NCI-H748 treated with DMSO at 0.1 percent for 48 hours (cell line): Measurements from ENCODE around the gene CLEC10A.
"Not testable (repeated sequence)": the region's sequence is repeated elsewhere in the genome, so short reads cannot be mapped to it uniquely, and the experiment has no call there.

Experiments
- DNase-seq: peaks from one replicate; lab custom pipeline; 2025; lab: John Stamatoyannopoulos, UW

CLEC10A gene

DNA sequence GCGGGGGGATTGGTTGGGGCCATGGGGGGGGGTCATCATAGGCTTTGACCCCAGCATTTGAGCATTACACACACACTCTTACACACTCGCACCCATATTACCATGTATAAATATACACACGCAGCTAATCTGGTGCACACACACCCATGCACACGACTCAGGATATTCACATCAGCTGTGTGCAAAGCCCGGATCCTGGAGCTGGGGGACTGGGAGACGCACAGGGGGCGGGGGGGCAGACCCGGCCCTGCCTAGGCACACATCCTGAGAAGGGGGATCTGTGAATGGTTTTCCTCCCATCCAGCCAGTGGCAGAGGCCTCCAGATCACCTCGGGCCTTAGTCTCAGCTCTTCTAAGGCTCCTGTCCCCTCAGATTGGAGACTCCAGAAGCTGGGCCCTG is 28.9 kb upstream of the CLEC10A start:
- DNase-seq: no peak

DNA sequence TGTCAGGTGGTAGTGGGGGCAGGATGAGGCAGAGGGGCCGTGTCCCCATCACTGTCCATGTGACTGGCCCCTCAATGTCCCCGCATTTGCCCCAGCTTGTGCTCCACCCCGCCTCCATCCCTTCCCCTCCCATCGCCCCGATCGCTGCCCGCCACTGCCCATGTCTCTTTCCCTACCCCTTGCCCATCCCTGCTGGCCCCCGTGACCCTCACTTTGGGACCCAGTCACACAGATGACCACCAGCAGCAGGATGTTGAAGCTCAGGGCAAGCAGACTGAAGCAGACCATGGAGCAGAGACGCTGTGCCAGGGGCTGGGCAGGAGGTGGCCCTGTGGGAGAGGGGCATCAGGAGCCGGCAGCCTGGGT is 28.5 kb upstream of the CLEC10A start:
- DNase-seq: no peak

DNA sequence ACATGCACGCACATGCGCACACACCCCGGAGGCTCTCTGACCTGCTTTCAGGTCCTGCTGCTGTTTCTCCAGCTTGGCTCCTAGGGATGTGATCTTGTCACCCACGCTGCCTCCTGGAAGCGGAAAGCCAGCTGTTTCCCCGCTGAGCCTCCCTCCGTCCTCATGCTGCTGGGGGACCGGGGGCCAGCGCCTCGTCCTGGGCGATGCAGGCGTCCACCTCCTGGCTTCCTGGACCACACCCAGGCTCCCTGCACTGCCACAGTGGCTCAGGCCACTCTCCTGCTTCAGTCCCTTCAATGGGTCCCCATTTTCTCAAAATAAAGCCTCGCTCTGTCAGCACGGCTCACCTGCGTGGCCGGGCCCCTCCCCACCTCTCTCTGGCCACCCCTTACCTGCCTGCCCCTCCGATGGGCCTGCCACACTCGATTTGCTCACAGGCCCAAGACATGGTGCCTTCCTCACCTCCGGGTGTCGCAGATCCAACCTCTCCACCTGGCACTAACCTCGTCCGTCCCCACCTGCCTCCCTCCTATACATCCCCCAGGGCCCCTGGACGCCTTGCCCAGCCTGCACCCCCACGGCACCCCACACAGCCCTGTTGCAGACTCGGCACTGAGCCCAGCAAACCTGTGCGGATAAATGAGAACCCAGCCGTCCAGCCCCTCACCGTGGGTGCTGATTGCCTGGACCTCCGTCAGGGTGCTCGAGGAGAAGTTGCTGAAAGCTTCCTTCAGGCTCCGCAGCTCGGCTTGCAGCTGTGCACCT is 27.9 kb upstream of the CLEC10A start:
- no peak for DNase-seq

DNA sequence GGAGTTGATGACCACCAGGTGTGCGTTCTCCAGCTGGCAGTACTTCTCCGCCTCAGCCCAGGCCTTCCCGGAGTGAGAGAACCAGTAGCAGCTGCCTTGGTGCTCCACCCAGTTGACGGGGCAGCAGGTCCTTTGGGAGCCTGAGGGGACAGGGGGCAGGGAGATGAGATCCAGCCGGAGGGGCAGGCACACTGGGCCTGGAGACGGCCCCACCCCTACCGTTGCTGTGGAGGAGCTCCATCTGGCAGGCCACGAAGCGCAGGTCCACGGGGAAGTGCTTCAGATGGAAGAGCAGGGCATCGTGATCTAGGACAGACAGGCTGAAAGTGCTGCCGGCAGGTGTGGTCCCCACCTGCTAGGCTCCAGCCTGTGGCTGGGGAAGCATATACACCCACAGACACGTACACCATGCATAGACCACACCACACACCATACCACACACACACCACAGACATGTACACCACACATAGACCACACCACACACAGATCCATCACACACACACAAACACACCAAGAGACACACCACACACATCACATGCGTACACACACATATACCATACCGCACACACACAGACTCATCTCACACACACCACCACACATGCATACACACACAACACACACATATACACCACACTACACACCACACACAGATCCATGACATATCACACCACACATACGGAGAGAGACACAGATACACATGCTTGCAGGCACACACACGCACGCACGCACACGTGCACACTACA is 27.1 kb upstream of the CLEC10A start:
- DNase-seq: peak; percentile 42

DNA sequence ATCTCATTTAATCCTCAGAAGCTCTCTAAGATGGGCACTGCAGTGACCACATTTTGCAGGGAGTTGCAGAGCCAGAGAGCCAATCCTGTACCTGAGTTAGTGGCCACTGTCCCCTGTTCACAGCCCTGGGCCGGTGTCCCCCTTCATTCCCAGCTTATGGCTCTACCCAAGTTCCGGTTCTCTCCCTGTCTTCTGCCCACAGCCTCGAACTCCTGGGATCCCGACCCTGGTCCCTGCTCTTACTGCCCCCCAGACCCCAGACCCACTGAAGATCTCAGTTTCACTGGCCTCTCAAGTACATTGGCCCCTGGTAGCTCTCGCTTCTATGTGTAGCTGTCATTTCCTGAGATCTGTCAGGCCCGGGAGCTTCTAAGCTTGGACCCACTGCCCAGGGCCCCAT is 22.4 kb upstream of the CLEC10A start:
- no peak for DNase-seq

DNA sequence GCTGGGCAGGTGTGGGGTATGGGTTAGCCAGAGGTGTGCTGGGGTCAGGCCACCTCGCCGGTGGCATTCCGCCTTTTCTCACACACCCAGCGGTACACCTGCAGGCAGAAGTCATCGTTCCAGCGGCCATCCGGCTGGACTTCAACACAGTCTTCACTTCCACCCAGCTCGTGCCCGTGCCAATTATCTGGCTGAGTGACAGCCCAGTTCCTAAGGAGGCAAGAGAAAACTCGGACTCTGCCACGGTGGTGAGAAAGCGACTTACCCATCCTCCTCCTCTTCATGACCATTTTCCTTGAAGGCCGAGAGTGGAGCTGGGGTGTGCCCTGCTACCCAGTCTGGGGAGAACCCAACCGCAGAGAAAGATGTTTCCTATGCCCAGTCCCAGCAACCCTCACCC is 21.5 kb upstream of the CLEC10A start:
- no peak for DNase-seq

DNA sequence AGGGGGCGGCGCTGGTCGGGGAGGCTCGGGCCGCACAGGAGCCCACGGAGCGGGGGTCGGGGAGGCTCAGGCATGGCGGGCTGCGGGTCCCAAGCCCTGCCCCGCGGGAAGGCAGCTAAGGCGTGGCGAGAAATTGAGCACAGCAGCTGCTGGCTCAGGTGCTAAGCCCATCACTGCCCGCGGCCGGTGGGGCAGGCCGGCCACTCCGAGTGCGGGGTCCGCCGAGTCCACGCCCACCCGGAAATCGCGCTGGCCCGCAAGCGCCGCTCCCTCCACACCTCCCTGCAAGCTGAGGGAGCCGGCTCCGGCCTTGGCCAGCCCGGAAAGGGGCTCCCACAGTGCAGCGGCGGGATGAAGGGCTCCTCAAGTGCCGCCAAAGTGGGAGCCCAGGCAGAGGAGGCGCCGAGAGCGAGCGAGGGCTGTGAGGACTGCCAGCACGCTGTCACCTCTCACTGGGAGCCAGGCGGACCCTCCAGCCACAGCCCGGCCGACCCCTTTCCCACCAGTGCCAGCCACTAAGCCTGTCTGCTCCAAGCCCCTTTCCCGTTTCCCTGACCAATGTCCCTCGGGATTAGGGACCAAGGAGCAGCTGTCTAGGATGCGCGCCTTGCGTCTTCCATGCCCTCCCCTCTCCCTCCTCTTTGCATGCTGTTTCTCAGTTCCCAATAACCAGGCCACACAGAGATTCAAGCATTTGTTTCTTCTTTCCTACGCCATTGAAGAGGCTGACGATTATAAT is 20.8 kb upstream of the CLEC10A start:
- DNase-seq: not testable (repeated sequence)

DNA sequence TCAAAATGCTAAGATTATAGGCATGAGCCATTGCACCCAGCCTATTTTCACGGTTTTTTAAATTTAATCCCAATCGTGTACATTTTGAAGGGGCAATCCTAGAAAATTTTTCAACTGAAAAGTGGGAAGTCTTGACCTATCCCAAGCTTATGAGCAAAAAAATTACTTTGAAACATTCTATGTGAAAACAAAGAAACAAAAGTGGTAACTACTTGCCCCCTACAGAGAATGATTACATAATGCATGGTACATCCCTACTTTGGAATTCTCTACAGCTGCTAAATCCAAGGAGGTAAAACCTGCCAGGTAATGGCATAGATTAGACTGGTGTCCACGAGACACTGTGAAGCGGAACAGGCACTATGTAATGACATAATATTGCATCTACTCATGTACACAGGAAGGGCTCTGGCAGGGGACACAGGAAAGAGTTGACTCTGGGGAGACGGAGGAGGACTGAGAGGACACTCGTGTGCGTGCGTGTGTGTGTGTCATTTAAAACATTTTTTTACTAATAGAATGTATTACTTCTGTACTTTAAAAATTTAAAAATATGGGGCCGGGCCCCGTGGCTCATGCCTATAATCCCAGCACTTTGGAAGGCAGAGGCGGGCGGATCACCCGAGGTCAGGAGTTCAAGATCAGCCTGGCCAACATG is 18.9 kb upstream of the CLEC10A start:
- DNase-seq: no peak

DNA sequence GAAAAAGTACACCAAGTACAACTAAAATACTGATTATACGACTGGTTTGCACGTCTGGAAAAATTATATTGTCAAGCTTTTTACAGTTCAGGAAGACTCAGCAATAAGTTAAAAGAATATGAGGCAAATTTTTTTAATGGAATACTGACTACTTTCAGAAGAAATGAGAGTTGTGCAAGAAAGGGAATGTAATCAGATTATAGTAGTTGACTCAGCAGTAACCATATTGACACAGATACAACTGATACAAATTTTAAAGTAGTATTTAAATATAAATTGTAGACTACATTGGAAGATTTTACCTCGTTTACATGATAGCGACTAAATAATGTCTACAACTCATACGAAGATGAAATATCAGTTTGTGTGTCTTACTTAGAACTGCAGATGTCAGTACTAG is 17.9 kb upstream of the CLEC10A start:
- DNase-seq: no peak

DNA sequence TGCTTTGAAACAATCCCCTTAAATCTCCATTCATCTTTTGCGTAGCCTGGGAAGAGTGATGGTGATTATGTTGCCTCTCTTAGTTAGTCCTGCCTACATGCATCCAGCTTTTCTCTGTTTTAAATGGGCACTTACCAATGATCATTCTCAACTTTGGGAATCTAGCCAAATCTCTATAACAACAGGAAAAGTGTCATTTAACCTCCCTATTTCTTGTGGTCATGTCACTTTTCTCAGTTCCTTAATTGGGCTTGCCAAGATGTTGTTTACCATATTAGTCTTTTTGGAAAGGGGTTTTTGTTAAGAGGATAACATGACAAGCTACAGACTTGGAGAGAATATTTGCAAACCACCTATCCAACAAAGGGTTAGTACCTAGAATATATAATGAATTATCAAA is 15.6 kb upstream of the CLEC10A start:
- DNase-seq: no peak

DNA sequence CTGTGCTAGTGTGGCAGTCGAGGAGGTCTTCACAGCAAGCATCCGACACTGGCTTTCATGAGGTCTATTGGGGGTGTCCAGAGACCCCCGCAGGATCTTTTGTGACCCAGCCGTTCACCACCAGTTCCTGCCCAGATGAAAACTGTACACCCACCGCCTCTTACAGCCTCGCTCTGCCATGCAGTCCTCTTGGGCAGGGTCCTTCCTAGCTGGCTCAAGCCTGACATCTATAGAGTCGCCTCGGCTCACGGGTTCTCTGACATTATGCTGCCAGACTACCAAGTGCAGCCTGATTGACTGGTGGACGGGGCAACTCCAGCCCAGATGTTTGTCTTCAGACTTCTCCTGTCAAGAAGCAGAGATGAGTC is 14.6 kb upstream of the CLEC10A start:
- DNase-seq: no peak

DNA sequence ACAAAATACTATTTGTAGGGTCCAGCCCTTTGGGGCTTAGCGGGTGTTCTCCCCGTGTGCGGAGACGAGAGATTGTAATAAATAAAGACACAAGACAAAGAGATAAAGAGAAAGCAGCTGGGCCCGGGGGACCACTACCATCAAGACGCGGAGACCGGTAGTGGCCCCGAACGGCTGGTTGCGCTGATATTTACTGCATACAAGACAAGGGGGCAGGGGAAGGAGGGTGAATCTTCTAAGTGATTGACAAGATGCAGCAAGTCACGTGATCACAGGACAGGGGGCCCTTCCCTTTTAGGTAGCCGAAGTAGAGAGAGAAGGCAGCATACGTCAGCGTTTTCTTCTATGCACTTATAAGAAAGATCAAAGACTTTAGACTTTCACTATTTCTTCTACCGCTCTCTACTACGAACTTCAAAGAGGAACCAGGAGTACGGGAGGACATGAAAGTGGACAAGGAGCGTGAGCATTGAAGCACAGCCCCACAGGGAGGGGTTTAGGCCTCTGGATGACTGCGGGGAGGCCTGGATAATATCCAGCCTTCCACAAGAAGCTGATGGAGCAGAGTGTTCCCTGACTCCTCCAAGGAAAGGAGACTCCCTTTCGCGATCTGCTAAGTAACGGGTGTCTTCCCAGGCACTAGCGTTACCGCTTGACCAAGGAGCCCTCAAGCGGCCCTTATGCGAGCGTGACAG is 11.4 kb upstream of the CLEC10A start:
- not testable (repeated sequence) for DNase-seq

DNA sequence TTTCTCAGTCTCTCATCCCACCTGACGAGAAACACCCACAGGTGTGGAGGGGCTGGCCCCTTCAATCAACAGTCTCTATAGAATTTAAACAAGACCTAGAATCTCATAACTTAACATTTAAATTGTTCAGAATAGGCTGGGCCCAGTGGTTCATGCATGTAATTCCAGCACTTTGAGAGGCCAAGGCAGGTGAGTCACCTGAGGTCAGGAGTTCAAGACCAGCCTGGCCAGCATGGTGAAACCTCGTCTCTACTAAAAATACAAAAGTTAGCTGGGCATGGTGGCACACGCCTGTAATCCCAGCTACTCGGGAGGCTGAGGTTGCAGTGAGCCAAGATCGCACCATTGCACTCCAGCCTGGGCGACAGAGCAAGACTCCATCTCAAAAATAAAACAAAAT is 9.5 kb upstream of the CLEC10A start:
- DNase-seq: not testable (repeated sequence)

DNA sequence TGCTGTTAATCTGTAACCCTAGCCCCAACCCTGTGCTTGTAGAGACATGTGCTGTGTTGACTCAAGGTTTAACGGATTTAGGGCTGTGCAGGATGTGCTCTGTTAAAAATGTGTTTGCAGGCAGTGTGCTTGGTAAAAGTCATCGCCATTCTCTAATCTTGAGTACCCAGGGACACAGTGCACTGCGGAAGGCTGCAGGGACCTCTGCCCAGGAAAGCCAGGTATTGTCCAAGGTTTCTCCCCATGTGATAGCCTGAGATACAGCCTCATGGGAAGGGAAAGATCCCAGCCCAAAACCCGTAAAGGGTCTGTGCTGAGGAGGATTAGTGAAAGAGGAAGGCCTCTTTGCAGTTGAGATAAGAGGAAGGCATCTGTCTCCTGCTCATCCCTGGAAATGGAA is 8.4 kb upstream of the CLEC10A start:
- DNase-seq: not testable (repeated sequence)

DNA sequence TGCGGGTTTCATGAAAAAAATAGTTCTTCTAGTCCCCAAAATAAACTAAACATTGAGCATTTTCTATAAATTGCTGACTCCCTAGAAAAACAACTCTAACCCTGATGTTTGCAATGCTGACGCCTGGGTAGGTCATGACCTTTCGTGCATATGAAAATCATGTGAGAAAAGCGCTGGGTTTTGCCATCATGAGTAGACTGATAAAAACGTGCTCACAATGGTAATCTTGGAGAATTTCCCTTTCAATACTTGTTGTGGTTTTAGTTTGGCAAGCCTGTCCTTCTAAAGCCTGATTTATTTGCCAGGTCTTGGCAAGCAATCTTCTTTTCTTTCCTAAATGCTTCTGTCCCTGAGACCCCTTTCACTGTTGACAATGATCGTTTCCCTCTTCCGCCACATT is 4.0 kb upstream of the CLEC10A start:
- DNase-seq: no peak

DNA sequence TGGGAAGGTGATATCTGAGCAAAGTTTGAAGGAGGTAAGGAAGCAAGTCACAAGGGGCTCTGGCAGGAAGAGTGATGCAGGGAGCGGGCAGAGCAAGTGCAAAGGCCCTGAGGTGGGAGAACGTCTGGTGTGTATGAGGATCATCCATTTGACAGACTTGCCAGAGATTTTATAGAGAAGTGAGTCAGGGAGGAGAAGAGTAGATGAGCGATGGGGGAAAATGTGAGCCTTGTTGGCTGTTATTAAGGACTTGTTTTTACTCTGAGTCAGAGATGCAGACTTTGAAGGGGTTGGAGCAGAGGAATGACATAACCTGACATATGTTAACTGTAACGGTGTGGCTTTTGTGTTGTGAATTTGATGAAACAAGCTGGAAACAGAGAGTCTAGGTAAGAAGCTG is 3.5 kb upstream of the CLEC10A start:
- no peak for DNase-seq

DNA sequence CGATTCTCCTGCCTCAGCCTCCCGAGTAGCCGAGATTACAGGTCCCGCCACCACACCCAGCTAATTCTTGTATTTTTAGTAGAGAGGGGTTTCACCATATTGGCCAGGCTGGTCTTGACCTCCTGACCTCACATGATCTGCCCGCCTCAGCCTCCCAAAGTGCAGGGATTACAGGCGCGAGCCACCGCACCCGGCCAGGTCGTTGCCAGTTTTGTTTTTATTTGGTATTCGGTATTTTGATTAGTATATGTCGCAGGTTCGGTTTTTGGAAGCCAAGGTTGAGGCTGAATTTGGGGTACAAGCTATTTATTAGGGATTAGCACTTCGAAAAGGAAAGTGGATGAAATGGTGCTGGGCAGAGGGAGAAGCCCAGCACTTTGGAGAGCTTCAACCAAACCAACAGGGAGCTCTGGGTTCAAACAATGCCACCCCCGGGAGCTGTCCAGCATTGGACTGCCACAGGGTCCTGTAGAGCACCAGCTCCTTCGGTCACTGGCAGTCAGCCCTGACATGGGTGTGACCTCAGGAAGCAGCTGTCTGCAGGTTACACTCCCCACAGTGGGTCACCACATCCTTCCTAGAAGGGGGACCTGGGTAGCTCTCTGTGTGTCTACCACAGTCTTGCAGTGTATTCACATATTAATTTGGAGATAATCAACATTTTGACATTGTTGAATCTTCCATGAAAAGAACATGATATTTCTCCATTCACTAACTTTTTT is 1.5 kb upstream of the CLEC10A start:
- no peak for DNase-seq

DNA sequence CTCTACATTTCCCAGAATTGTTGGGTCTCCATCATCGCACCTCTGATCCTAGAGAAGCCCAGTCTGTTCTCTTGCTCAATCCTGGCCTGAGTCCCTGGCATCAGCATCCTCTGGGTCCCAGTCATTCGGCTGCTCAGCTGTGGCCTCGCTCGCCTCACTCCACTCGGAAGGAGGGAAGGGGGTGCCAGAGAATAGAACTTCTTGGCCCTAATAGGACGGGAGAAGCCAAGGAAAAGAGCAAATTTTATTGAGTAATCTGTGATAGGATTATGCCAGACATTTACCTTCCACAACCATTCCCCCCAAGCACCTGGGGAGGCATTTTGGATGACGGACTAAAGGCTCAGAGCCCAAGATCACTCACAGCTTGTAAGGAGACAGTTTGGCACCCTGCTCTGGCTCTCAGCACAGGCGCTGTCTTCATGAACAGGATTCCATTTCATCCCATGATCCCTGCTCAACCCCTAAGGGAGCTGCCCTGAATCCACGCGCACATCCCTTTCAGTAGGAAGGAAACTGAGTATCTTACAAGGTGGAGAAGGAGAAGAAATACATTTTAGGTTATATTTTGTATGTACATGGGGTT is 498 bp upstream of the CLEC10A start:
- DNase-seq: no peak

DNA sequence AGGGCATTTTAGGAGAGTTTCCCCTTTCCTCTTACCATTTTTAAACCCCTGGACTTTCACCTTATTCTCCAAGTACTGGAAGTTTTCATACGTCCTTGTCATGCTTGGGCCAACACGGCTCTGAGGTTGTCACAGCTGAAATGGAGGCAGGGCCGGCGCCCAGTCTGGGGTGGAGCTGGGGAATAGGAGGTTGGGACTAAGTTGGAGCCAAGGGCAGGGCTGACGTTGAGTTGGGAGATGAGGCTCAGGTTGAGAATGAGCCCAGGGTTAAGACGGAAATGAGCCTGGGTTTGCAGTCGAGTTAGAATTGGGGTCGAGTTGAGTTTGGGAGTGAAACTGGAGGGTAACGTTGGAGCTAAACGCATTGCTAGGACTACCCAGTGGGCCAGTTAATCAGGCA is 1.3 kb downstream of the CLEC10A start:
- DNase-seq: no peak

DNA sequence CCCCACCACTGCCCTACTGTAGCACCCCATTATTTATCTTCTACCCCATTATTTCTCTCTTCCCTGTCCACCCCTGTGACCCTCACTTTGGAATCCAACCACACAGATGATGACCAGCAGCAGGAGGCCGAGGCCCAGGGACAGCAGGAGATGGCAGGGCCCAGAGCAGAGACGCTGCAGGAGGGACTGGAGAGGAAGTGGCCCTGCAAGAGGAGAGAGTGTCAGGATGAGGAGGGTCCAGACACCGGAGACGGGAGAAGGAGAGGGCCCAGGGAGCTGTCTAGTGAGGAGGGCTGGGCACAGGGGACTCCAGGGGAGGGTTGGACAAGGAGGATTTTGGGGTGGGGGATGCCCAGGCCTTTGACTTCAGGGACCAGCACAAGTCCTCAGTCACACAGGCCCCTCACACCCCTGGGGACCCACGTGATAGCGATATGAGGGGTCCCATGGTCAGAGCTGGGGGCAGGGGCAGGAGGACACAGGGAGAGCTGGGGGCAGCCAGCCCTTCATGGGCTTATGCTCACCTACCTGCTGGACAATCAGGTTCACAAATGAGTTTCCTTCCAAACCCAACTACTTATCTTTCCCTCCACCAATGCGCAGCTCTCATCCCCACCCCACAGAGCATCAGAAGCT is 2.0 kb downstream of the CLEC10A start:
- no peak for DNase-seq
